Mesodermal cell (in vitro differentiated cells): ENCODE measurements around the gene GSDMA.

Source experiments
- H3K27ac ChIP-seq: 2 replicates; pipeline ENCODE4 v1.7.0; 2013; ENCODE audit warnings: mild to moderate bottlenecking, low read depth, low read length, moderate library complexity; ENCODE audit not compliant: severe bottlenecking
- H3K36me3 ChIP-seq: 2 replicates; pipeline ENCODE4 v1.7.1; 2013; ENCODE audit warnings: mild to moderate bottlenecking, low read length, moderate library complexity; ENCODE audit not compliant: control insufficient read depth, insufficient read depth
- H3K4me1 ChIP-seq: one replicate; pipeline ENCODE4 v1.7.1; 2013; ENCODE audit warnings: mild to moderate bottlenecking, low read length; ENCODE audit not compliant: insufficient read depth, control insufficient read depth, poor library complexity, severe bottlenecking
- H3K4me3 ChIP-seq: 2 replicates; pipeline ENCODE4 v1.7.0; 2013; ENCODE audit warnings: low read length, control low read depth, mild to moderate bottlenecking; ENCODE audit not compliant: insufficient read depth, poor library complexity, severe bottlenecking; ENCODE audit errors: extremely low read depth
- H3K9me3 ChIP-seq: 2 replicates; pipeline ENCODE4 v1.7.1; 2013; ENCODE audit warnings: mild to moderate bottlenecking, low read length, moderate library complexity; ENCODE audit not compliant: control insufficient read depth
- WGBS, 2 experiments: methylation state at CpG; one replicate each; pipeline ENCODE4 v1.1.5; 2013; ENCODE audit warnings: missing lambda C conversion rate in 2 of 2; ENCODE audit not compliant: insufficient coverage in 2 of 2; 5-methylcytosine and 5-hydroxymethylcytosine counted together

The GSDMA gene

DNA sequence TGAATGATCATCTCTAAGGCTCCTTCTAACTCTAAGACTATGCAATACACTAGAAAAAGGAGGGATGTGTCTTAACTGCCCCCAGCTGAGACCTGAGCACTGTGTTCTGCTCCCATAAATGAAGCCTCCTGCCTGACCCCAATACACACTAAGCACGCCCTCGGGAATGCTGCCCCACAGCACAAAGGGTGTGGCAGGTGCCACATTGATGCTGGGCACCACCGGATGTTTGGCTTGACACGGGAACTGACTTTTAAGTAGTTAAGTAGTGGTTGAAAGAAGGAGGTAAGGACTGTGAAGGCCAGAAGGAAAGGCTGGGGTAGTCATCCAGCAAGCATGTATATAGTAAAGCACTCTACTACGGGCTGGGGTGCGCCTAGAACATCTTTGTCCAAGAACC lies 4.0 kb downstream of the GSDMA start:
- no peak overlapping the region for H3K4me3 ChIP-seq
- 89 to 92% methylated on average over 3 to 6 of the region's 6 CpGs for WGBS, 2 experiments

DNA sequence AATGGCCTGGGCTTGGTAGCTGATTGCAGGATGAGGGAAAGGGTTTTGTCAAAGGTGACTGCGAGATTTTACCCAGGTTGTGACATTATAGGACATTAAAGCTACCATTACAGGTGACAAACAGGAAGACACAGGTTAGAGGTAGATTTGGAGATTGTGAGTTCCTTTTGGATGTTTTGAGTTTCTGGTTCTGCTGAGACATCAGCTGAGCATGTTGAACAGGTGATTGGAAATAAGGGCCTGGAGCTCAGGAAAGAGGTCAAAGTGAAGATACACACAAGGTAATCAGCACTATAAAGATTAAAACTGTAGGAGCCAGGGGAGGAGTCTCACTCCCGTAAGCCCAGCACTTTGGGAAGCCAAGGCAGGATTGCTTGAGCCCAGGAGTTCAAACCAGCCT lies 6.0 kb downstream of the GSDMA start:
- Histone ChIP-seq H3K4me3 (no peak overlapping the region), H3K27ac (no peak overlapping the region), H3K4me1 (peaks cover 7% of the 10 kb centered on the region), H3K9me3 (no peaks in the 10 kb centered on the region), H3K36me3 (no peaks in the 10 kb centered on the region)
- WGBS, 2 experiments: 100% methylated on average over 1 of the region's 2 CpGs; no CpG with 5 or more reads in 1 of the 2 experiments

More for the DNA sequence above, 4.0 kb downstream of the GSDMA start:
- Histone ChIP-seq H3K27ac (no peak overlapping the region), H3K36me3 (no peaks in the 10 kb centered on the region), H3K9me3 (no peaks in the 10 kb centered on the region), H3K4me1 (no peaks in the 10 kb centered on the region)

DNA sequence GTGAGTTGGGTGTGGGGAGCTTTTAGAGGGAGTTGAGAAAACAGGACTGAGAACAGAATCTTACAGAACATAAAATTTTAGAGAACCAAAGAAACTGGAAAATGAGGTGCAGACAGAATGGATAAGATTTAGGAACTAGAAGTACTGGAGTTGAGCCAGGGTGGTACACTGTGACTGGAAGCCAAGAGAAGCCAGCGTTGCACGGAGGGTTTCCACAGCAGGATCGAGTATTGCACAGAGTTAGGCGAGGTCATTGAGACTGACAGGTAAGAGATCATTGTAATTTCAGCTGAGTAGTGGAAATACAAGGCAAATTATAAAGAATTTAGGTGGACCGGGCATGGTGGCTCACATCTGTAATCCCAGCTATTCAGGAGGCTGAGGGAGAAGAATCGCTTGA lies 6.6 kb downstream of the GSDMA start:
- 90 to 91% methylated on average over 6 of the region's 6 CpGs for WGBS, 2 experiments
- Histone ChIP-seq H3K36me3 (no peaks in the 10 kb centered on the region), H3K4me1 (peaks cover 10% of the 10 kb centered on the region), H3K9me3 (no peaks in the 10 kb centered on the region), H3K27ac (no peak overlapping the region), H3K4me3 (no peak overlapping the region)

DNA sequence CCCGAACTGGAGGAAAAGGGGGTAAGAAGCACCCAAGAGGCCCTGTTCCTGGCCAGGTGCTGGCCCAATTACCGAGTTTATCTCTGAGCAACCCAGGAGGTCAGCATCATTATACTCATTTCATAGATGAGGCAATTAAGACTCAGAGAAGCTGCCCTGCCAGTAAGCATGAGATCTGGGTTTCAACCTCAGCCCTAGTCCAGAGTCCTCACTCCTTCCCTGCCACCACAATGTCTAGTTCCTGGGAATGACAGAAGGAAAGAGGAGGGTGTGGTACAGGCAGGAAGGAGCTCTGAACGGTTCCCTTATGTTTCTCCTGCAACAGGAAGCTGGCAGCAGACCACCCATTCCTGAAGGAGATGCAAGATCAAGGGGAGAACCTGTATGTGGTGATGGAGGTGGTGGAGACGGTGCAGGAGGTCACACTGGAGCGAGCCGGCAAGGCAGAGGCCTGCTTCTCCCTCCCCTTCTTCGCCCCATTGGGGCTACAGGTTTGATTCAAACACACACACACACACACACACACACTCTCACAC lies 7.4 kb downstream of the GSDMA start:
- H3K36me3 ChIP-seq: no peaks in the 10 kb centered on the region
- H3K27ac ChIP-seq: no peak overlapping the region
- H3K4me3 ChIP-seq: no peak overlapping the region
- H3K9me3 ChIP-seq: no peaks in the 10 kb centered on the region
- H3K4me1 ChIP-seq: peaks cover 10% of the 10 kb centered on the region
- 80 to 91% methylated on average over 2 to 5 of the region's 7 CpGs for WGBS, 2 experiments

DNA sequence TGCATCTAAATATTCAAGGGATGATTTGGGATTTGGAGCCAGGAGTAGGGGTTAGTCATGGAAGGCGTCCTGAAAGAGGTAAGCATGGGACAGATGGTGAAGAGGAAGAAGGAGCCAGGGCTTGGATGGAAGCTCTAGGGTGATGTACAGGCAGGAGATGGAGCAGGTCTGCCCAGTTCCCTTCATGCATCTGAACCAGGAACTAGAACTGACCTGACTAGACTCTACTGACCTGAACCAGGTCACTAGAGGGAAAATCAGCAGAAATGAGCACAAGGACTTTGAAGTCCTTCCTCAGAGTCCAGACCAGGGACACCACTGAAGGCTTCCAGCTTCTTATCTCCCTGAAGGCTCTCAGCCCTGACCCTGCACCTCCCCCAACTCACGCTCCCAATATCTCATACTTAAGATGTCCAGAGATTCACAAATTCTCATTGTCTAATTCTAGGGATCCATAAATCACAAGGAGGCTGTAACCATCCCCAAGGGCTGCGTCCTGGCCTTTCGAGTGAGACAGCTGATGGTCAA lies 8.3 kb downstream of the GSDMA start:
- no peaks in the 10 kb centered on the region for H3K36me3 ChIP-seq
- H3K9me3 ChIP-seq: no peaks in the 10 kb centered on the region
- 93 to 100% methylated on average over 3 to 4 of the region's 4 CpGs for WGBS, 2 experiments
- peaks cover 10% of the 10 kb centered on the region for H3K4me1 ChIP-seq
- no peak overlapping the region for H3K4me3 ChIP-seq
- H3K27ac ChIP-seq: no peak overlapping the region

DNA sequence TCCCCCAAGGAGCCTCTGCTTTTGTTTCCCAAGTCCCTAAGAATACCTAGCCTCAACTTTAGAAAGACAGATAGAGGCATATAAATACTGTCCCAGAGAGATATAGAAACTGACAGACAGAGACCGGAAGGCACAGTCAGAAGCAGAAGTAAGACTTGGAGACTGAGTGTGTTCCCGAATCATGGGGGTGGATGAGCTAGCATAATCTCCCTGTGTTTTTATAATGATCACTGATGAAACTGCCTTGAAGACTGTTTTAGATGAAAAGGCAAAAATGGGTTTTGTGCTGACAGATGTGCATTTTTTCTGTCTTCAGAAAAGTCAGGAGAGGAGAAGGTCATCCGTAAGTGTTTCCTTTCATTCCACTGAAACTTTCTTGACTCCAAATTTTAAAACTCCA lies 9.5 kb downstream of the GSDMA start:
- Histone ChIP-seq H3K27ac (no peak overlapping the region), H3K4me3 (no peak overlapping the region), H3K4me1 (peaks cover 10% of the 10 kb centered on the region), H3K9me3 (no peaks in the 10 kb centered on the region), H3K36me3 (no peaks in the 10 kb centered on the region)
- WGBS, 2 experiments: 62 to 74% methylated on average over 2 to 3 of the region's 3 CpGs

DNA sequence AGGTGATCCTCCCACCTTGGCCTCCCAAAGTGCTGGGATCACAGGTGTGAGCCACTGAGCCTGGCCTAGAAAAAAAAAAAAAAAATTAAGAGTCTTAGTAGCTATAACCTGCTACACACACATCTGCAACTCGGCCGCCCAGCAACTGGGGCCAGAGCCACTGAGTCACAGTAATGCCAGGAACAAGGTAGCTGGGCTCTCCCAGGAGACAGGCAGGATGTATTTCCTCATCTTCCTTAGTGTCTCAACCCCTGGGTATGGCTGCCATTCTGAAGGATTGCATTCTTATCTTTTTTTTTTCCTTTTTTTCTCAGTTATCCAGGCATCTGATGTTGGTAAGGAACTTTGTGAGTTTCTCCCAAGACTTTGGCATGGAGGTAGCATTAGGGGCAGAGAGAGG lies 10.7 kb downstream of the GSDMA start:
- Histone ChIP-seq H3K4me3 (no peak overlapping the region), H3K36me3 (no peaks in the 10 kb centered on the region), H3K4me1 (peaks cover 10% of the 10 kb centered on the region), H3K9me3 (no peaks in the 10 kb centered on the region), H3K27ac (no peak overlapping the region)
- 94 to 96% methylated on average over 2 of the region's 2 CpGs for WGBS, 2 experiments

DNA sequence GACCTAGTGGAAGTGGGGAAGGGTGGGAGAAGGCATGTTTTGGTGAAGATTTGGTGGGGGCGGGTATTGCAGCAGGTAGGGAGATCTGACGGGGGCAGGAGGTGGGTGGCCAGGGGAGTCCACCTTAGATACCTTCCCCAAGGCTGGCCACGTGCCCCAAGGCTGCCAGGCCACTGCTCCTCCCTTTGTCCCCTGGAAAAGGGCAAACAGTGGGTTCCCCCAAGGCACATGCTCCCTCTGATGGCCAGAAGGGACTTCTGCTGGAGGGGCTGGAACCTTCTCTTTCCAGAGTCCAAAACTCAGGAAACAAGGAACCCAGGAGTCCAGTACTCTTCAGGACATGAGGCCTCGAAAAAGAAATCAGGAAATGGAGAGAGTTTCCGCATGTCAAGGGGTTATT lies 11.6 kb downstream of the GSDMA start:
- H3K4me3 ChIP-seq: no peak overlapping the region

DNA sequence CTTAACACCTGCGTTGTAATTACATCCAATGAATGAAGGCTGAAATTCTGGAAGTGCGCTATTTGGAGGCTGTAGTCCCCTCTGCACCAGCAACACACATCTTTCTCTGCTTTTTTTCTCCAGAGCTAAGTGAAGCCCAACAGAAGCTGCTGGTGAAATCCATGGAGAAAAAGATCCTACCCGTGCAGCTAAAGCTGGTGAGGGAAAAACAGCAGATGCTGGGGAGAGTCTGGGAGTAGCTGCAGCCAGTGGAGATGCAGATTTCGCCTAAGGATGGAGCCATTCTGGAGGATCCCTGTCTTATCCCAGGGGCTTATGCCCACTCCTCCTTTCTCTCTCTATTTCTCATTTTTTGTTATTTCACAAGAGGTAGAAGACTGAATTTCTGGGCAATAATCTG lies 13.0 kb downstream of the GSDMA start:
- Histone ChIP-seq H3K4me1 (peaks cover 21% of the 10 kb centered on the region), H3K4me3 (no peak overlapping the region), H3K27ac (no peak overlapping the region), H3K36me3 (no peaks in the 10 kb centered on the region), H3K9me3 (no peaks in the 10 kb centered on the region)
- 73 to 83% methylated on average over 3 of the region's 4 CpGs for WGBS, 2 experiments

More for the DNA sequence above, 11.6 kb downstream of the GSDMA start:
- WGBS, 2 experiments: 80 to 95% methylated on average over 1 to 3 of the region's 5 CpGs
- Histone ChIP-seq H3K36me3 (no peaks in the 10 kb centered on the region), H3K9me3 (no peaks in the 10 kb centered on the region), H3K27ac (no peak overlapping the region), H3K4me1 (peaks cover 18% of the 10 kb centered on the region)

DNA sequence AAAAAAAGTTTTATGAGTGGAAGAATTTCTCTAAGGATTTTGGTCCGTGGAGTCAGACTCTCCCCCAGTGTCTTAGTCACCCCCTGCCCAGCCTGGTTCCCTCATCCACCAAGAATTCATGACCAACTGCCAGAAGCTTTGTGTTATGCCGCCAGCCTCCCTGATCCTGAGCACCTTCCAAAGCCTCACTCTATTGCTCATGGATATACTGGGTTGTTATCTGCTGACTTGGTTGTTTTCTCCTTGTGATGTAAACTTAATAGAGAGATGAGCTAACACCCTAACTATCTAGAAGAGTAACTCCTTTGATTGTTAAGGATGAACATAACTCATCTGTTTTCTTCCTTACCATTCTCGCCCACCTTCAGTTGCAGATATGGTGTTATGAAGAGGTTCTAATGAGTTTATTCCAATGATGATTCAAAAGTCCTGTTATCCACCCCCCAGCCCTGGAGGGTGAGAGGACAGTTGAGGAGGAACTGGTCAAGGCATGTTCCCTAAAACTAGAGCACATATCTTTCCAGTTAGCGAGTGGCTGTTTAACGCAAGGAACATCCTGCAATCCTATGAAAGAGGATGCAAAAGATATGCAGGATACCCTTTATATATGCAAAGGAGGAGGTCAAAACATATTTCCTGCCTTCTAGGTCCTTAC lies 16.3 kb downstream of the GSDMA start:
- Histone ChIP-seq H3K9me3 (no peaks in the 10 kb centered on the region), H3K27ac (peak overlapping the region; percentile 58), H3K4me3 (peak overlapping the region; percentile 95), H3K4me1 (peaks cover 11% of the 10 kb centered on the region), H3K36me3 (peaks cover 6% of the 10 kb centered on the region)
- no CpG with 5 or more reads among the region's 5 CpGs for WGBS, 2 experiments

DNA sequence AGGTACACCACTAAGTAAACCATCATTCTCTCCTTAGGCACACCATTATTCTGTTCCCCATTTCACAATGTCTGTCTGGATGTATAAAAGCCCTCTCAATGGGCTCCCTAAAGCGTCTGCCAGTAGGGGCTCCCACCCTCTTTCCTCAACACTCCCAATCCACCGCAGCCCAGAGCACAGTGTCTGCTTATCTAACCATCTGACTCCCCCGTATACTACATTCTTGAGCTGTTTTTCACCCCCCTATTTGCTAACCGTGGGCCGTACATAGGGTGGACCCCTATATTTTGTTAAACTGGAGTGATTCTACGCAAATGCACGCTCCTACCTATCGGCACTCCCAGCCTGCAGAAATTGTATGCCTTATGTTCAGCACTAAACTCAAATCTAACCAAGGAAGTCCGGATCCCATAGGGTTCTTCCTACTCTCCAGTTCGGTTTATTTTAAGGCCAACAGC lies 17.1 kb downstream of the GSDMA start:
- Histone ChIP-seq H3K9me3 (no peaks in the 10 kb centered on the region), H3K27ac (peak overlapping the region; percentile 96), H3K36me3 (peaks cover 14% of the 10 kb centered on the region), H3K4me3 (peak overlapping the region; percentile 95), H3K4me1 (peaks cover 11% of the 10 kb centered on the region)
- WGBS, 2 experiments: 4 to 5% methylated on average over 10 of the region's 10 CpGs
